ENCODE results near the gene AK5.

AK5 gene

DNA sequence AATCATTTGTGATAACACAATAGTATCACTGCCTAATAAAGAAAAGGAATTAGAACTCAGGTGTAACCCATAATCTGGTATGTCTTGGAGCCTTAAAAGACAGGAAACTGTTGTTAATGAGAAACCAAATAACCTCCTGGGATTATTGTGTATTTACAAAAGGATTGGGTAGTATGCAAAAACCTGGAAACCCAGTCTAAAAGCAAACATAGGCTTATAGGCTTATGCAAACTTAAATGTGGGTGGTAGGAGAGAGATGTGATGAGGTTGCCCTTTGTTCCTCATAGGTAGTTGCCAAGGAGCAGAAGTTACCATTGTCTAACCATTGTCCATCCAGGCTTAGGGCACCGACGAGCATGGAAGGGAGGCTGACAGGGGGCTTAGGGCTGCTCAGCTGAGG lies 165.8 kb downstream of the AK5 start:
- DNase-seq: no peak

DNA sequence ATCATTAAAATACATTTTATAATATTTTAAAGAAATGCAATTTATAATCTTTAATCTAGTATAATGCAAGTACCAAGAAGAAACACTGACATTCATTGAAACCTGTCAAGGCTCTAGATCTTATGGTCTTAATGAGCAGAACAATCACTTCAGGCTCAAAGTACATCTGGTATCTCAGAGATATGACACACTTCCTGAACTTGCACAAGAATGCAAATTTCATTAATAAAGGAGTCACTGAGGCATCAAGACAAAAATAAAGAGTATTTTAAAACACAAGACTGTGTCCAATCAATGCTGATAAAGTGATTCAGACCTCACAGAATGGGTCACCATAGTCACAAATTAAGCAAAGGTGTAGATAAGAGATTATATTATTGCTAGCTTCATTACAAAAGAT lies 178.1 kb downstream of the AK5 start:
- no peak for DNase-seq

GRCh38 chr1:77461691-77462090 lies 179.9 kb downstream of the AK5 start:
- DNase-seq: peak; percentile 42

DNA sequence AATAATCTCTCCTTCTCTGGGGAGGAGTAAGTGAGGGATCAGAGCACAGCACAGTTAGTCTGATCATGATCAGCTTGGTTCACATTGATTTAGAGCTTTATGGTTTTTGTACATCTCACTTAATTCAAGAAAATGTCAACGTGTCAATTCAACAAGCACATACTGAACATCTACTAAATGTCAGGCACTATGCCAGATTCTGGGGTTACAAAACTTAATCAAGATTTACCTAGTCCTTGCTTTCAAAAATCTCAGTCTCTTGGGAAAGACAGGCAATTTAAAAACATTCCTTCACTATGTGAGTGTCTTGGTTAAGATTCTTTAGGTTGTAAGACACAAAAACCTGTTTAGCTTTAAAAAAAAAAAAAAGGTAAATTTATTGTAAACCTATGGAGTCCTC lies 181.4 kb downstream of the AK5 start:
- peak; percentile 42 for DNase-seq

DNA sequence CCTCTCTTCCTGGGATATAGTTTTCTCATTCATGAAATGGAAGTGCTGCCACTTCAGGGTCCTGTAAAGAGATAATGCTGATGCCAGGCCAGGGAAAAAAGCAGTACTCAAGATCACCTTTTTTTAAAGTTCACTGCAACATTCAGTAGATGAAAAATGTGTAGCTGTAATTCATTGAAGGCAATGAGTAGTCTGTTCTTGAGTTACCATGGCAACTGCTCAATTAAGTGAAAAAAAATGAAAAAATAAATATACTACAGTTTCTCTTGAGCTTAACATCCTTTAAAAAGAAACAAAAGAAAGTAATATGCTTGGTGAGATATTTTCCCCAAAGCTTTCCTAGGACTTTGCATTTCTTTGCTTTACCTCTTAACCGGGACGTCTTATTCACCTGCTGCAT lies 183.3 kb downstream of the AK5 start:
- no peak for DNase-seq

DNA sequence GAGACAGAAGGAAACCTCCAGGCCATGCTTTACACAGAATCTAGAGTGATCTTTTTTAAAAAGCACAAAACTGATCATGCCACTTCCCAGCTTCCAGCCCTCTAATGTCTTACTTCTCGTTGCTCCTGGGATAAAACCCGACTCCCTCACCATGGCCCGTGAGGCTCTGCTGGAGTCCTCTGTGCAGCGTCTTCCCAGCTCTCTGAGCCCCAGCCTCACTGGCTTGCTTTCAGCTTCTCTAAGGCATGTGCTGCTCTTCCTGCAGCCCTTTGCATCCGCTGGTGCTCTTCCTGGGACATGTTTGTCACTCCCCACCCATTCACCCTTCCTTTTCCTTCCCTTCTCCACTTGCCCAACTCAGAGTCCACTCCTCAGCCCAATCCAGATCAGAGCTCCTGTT lies 184.1 kb downstream of the AK5 start:
- DNase-seq: no peak

DNA sequence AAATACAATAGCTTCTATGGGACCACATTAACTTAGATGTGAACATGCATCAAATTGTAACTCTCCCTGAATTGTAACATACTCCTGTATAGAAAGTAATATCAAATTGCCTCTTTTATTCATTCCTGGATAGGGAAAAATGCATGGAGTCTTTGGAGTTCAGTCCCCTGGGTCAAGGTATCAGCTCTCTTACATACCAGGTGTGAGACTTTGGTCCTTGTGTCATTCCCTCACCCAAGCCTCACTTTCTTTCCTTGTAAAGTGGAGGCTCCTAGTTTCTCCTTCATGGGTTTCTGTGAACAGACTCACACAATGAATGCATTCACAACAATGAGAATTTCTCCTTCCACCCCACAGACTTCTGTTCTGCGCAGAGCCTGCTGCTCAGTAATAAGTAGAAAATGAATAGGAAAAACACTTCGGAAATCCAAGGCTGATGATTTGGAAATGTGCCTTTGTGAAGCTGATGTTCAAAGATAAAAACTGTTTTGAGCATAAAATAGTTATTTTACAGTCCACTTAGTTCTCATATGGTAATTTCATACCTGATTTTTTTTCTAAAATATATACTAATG lies 185.3 kb downstream of the AK5 start:
- DNase-seq: no peak

- peak; percentile 22 for DNase-seq
Measured at GRCh38 chr1:77467741-77468140, 185.9 kb downstream of the AK5 start.

GRCh38 chr1:77468257-77468948 lies 186.6 kb downstream of the AK5 start:
- DNase-seq: no peak

- DNase-seq: no peak
Measured at GRCh38 chr1:77468949-77469710, 187.3 kb downstream of the AK5 start.

DNA sequence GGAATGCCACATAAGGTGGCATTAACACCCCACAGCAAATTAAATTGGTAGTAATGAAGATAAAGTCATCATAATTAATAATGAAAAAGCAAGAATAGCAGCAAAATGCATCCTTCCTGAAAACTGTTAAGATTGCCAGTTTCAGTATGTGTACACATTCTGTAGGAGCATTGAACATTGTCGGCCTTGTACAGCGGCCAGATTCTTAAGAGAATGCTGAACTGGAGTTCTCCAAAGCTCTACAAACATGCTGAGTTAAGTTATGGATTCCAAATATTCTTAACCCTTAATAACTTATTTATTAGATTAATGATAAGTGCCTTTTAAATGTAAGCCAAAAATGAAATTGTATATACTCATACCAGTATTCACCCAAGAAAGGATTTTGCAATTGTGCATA lies 189.9 kb downstream of the AK5 start:
- no peak for DNase-seq

DNA sequence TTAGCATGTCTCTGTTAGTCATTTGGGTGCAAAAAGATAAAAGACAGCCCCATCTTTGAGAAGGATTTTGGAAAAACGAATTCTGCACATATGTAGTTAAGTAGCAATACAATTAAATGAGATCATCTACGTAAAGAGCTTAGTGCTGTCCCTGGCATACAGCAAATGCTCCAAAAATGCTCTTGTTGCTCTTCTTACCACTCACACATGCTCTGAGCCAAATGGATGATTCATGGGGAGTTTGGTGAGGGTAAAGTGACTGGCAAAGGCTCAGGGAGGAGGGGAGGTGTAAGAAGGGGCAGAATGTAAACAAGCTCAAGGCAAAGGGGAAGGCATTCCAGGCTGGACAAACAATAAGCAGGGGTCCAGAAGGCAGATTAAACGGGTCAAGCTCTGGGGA lies 191.9 kb downstream of the AK5 start:
- peak; percentile 83 for DNase-seq

- DNase-seq: no peak
Measured at GRCh38 chr1:77475641-77476040, 193.8 kb downstream of the AK5 start.

DNA sequence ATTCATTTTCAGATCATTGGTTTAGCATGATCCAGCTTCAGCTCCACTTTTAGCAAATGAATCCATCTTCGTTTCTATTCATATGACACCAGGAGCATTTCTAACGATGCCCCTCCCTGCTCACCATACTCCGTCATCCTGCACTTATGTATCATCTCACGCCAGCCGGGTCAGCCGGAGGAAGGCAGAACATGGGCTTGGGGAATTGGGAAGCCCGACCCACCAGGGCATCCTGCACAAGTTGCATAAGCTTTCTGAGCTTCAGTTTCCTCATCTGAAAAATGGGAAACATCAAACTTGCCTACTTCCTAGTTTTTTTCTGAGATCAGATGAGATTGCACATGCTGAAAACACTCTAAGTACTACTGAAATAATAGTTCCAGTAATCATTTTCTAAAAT lies 194.7 kb downstream of the AK5 start:
- DNase-seq: no peak

DNA sequence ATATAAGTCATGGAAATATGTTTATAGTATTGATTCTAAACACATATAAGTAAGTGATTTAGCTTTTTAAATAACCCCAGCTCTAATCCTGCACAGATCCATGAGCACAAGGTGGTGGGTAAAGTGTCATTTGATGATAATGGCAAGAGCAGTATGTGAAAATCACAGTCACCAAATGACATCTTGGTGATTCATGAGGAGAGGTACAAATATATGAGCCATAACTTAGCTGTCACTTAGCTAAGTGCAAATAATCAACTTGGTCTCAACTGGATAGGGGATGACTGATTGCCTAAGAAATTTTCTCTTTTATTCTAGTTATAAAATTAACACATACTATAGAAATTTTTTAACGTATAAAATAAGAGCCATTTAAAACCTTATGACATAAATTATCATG lies 202.5 kb downstream of the AK5 start:
- no peak for DNase-seq

GRCh38 chr1:77484926-77485325 lies 203.1 kb downstream of the AK5 start:
- DNase-seq: no peak

DNA sequence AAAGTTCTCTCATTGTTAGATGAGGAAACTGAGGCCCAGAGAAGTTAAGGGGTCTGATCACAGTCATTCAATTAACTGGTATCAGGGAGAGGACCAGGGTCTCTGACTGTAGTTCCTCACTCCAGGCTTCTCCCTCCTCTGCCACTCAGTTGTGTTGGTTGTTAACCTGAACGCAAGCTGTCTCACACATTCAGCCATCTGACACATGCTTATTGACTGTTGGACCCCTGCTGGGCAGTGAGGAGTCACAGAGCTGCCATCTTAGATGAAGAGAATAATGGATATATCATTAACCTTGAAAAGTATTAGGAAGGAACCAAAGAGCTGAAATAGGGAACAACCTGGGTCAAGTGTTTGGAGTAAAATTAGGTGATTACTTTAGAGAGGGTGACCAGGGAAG lies 205.8 kb downstream of the AK5 start:
- DNase-seq: no peak

DNA sequence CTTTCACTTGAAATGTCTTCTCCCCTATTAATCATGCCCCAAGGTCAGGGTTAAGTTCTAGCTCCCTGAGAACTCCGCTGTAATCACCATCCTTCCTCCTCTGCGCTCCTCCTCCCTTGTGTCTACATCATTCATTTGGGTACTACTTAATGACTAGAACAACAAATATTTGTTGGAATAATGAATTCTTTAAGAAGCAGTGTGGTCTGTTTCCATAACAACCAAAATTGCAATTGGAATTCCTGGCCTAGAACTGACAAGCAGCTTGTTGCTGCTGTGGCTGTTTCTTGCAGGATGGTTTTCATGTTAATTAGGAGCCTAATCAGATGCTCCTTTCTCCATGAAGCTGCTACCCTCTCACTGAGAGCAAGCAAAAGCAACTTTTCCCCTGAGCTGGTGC lies 208.1 kb downstream of the AK5 start:
- peak; percentile 69 for DNase-seq

DNA sequence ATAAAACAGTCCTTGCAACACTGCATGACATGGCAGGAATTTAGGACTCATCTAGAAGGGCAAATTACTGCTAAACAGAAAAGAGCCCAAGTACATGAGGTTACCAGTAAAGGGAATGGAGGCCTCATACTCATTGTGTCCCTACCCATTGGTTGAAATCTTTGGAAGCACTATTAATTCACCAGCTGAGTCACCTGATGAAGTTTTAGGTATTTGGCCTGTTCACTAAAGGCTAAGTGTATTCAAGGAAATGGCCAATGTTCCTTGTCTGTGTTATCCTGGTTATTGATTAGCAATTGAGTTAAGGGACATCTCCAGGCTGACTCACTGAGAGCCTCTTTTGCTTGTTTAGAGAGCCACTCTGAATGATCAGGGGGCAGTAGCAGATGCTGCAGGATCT lies 212.2 kb downstream of the AK5 start:
- no peak for DNase-seq

- DNase-seq: no peak
Measured at GRCh38 chr1:77498918-77499317, 217.1 kb downstream of the AK5 start.

- DNase-seq: no peak
Measured at GRCh38 chr1:77499466-77499865, 217.6 kb downstream of the AK5 start.

GRCh38 chr1:77504986-77505385 lies 223.2 kb downstream of the AK5 start:
- DNase-seq: no peak

DNA sequence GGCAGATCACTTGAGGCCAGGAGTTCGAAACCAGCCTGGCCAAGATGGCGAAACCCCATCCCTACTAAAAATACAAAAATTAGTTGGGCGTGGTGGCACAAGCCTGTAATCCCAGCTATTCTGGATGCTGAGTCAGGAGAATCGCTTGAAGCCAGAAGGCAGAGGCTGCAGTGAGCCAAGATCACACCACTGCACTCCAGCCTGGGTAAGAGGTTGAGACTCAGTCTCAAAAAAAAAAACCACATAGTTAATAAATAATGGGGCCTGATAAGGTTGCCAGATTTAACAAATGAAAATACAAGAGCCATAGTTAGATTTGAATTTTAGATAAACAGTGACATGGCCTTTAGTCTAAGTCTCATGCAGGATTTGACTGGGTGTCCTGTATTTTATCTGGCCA lies 225.0 kb downstream of the AK5 start:
- DNase-seq: no peak

GRCh38 chr1:77509051-77509492 lies 227.3 kb downstream of the AK5 start:
- no peak for DNase-seq

Data from fibroblast of skin of abdomen (primary cell).